Ovary (tissue), 9 donors: Measurements from ENCODE around the gene MAP4K4. TPM values are rescaled to one million over a fixed set of nuclear protein-coding genes. Genes with fewer than 3 reads are reported as not detected.
A peak's percentile ranks its signal among the peaks of the same experiment; 100 is the strongest.

ENCODE experiments used
- DNase-seq, 5 donors: peaks; one replicate each; pipeline ENCODE4 v3.0.0-alpha.2; 2019 to 2020
- H3K27ac ChIP-seq, 2 donors: fragments of 200-600 bp; one replicate each; pipeline versions ENCODE4 v1.5.1 to v1.8.0; 2019 to 2022
- H3K27me3 ChIP-seq: fragments of 200-600 bp; one replicate; pipeline ENCODE4 v1.8.0; 2022
- H3K36me3 ChIP-seq: fragments of 200-600 bp; sonication (generic); one replicate; pipeline ENCODE4 v1.5.1; 2019
- H3K4me1 ChIP-seq: one replicate; pipeline ENCODE4 v1.8.1; 2013; ENCODE audit warnings: mild to moderate bottlenecking, moderate library complexity; ENCODE audit not compliant: insufficient read depth
- H3K4me3 ChIP-seq: fragments of 200-600 bp; sonication (generic); one replicate; pipeline ENCODE4 v1.5.1; 2017
- H3K9me3 ChIP-seq, 2 donors: fragments of 200-600 bp in 1 of 2; sonication (generic) in 1 of 2; one replicate each; pipeline versions ENCODE4 v1.5.1 to v1.8.1; 2013 to 2019; ENCODE audit warnings: mild to moderate bottlenecking in 1 of 2, moderate library complexity in 1 of 2
- EP300 ChIP-seq: sonication (generic); formaldehyde crosslinking; IDR thresholded peaks from one replicate; pipeline ENCODE4 v1.6.1; 2017; ENCODE audit warnings: antibody characterized with exemption
- POLR2A ChIP-seq: fragments of 450-650 bp; IDR thresholded peaks from one replicate; pipeline ENCODE4 v1.6.1; 2017; ENCODE audit warnings: antibody characterized with exemption, mild to moderate bottlenecking, moderate library complexity
- WGBS, 3 donors: extraction: QIAGEN DNeasy Blood & Tissue Kit in 1 of 3; methylation state at CpG; one replicate each; pipeline versions ENCODE4 v1.1.5 to v1.1.7; 2013 to 2017; 5-methylcytosine and 5-hydroxymethylcytosine counted together
- intact Hi-C, 4 donors: fragments of 100-400 bp; cut with DNase I; formaldehyde crosslinking; loops; one replicate each; pipeline versions ENCODE4 v1.11.0 to v1.15.1; 2022 to 2023
- polyA plus RNA-seq, 2 donors: library from polyadenylated mRNA; stranded (reverse); fragments of 200-250 nt in 1 of 2; fragments of 350-450 nt in 1 of 2; fragmentation: Illumina TruSeq in 1 of 2; extraction: RNeasy Lipid Tissue Mini Kit (QIAGEN cat#74804) in 1 of 2; gene quantifications; one replicate each; pipeline ENCODE4 v1.2.3, GENCODE V29; 2013 to 2014
- total RNA-seq, 7 donors: library from RNA; depleted of rRNA in 2 of 7; stranded (reverse); fragments of >200 nt in 2 of 7; fragmentation: NEBNext Ultra II Directional in 3 of 7; extraction: Animal tissue kit (Norgen Biotek cat#: 25700) in 3 of 7; gene quantifications; one replicate each; pipeline versions ENCODE4 v1.1.0 to v1.2.4, GENCODE V29; 2016 to 2023
- TF ChIP-seq, protein P1 (sequence below), 3 donors: fragments of 450-650 bp in 2 of 3; fragments of 200-600 bp in 1 of 3; IDR thresholded peaks; one replicate each; pipeline versions ENCODE4 v1.5.1 to v1.8.0; 2016 to 2022; ENCODE audit warnings: antibody characterized with exemption in 3 of 3, mild to moderate bottlenecking in 1 of 3
- donor health status: DM: no; HTN: no; CAD: no; lungs with moderate emphysema.
- donor health status: DM: no; HTN: no; CAD: no.
- donor health status: Bipolar disorder and iron deficiency.
- donor health status: DM: yes; HTN: yes; CAD: no.
- donor health status: DM: no; HTN: no; CAD: no.
- donor health status: DM: yes; HTN: yes; CAD: no.

Gene MAP4K4
- total and polyA plus RNA-seq, 9 donors = 23.9 to 60.9 (median 49.7) TPM

DNA sequence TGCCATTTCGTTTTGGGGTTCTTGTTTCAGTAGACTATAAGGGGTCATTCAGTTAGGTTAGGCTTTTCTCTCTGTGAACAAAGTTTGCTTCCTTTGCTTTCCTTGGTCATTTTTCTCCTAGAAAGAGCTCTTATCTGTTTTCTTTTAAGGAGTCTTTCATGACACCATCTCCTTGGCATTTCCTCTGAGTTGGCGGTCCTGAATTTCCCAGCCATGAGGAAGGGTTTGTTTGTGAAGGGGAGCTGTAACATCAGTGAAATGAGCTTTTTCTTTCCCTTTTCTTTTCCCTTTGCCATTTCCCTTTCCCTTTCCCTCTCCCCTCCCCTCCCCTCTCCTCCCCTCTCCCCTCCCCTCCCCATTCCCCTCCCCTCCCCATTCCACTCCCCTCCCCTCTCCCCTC lies 61.7 kb downstream of the MAP4K4 start:
- Histone ChIP-seq H3K9me3 (no peaks in the 10 kb centered on the region), H3K27ac (no peak overlapping the region), H3K27me3 (no peaks in the 10 kb centered on the region), H3K4me1 (peaks cover 18% of the 10 kb centered on the region), H3K36me3 (no peaks in the 10 kb centered on the region), H3K4me3 (no peak overlapping the region)
- TF ChIP-seq, protein P1, sequence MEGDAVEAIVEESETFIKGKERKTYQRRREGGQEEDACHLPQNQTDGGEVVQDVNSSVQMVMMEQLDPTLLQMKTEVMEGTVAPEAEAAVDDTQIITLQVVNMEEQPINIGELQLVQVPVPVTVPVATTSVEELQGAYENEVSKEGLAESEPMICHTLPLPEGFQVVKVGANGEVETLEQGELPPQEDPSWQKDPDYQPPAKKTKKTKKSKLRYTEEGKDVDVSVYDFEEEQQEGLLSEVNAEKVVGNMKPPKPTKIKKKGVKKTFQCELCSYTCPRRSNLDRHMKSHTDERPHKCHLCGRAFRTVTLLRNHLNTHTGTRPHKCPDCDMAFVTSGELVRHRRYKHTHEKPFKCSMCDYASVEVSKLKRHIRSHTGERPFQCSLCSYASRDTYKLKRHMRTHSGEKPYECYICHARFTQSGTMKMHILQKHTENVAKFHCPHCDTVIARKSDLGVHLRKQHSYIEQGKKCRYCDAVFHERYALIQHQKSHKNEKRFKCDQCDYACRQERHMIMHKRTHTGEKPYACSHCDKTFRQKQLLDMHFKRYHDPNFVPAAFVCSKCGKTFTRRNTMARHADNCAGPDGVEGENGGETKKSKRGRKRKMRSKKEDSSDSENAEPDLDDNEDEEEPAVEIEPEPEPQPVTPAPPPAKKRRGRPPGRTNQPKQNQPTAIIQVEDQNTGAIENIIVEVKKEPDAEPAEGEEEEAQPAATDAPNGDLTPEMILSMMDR (IDR thresholded peaks at IDR 0.05) = no peak
- TF ChIP-seq EP300 = no peak
- no peak for TF ChIP-seq POLR2A
- DNase-seq = peak in 1 of 5 donors; percentile 46
- WGBS, 3 donors = 10 to 18% (median 11%) methylated on average over 2 of the region's 2 CpGs
- intact Hi-C loops = loop anchor here in 1 of 4 donors (5.0 kb wide), 1 partner anchor 247 kb away; no protein-coding TSS in a partner anchor

DNA sequence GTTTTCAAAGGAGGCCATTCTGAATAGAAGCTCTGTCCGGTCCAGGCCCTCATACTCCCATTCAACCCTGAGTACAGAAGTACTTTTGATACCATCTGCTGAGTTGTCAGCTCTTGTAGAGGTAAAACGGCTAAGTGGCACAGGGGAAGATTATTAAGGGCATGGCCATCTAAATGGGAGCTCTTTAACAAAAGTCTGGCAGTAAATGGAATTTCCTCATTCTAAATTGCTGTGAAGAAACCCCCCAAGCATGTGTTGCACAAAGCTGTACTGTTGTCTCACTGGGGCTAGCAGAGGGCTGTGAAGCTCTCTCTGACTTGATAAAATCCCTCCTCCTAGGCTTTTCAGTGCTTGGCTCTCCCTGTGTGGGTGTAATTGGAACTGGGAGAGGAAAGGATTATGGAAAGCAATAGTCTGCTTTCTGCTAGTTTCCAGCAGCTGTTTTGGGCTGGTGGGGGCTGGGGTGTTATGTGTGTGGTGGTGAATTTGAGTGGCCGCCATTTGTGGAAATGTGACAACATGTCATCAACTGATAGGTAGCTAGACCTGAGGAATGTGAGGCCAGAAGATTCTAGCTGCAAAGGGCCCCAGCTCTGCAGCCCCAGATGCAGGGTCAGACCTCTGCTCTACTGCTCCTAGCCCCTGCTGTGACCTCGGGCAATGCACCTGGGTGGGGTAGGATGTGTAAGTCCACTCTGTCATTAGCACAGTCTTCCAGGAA lies 65.1 kb downstream of the MAP4K4 start:
- WGBS, 3 donors = 63 to 70% (median 68%) methylated on average over 4 of the region's 4 CpGs
- H3K27me3 ChIP-seq = no peaks in the 10 kb centered on the region
- H3K36me3 ChIP-seq = no peaks in the 10 kb centered on the region
- intact Hi-C loops = no loop called here
- no peak for DNase-seq
- H3K27ac ChIP-seq = no peak overlapping the region
- TF ChIP-seq POLR2A = no peak
- peaks cover 20% of the 10 kb centered on the region for H3K4me1 ChIP-seq
- H3K4me3 ChIP-seq = no peak overlapping the region
- no peaks in the 10 kb centered on the region for H3K9me3 ChIP-seq

DNA sequence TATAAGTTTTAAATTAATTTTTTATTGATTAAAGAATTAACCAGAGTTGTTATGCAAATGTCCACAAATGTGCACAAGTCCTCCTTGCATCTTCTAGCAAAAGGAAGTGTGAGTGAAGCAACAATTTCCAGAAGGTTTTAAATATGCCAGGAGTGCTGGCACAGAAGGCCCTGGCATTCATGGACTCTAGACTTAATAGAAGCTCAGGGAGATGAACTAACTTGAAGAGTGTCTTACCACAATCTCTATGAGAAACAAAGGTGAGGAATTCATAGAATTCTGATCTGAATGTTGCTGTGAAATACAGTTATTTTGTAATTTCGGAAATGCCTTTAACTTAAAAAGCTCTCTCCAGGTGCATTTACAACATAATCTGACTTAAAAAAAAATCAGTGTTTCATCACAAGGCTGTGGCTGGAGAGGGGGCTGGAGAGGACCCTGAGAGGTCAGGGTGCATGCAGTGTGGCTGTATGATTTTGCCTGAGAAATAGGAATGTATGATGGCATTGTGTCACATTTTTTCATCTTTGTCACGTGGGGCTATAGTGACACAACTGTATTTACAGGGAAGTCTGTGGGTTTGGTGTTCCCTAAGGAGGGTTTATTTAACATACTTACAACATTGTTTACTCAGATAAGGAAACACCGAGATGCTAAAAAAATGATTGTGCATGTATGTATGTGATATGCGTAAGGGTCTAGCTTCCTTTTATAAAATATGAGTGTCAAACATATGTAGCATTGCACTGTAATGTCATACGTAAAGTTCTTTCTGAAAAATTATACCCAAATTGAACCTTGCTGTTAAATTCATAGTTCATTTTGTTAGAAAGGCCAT lies 66.2 kb downstream of the MAP4K4 start:
- TF ChIP-seq POLR2A = no peak
- no peak for TF ChIP-seq EP300
- TF ChIP-seq, protein P1 (IDR thresholded peaks at IDR 0.05) = no peak
- DNase-seq = no peak
- intact Hi-C loops = no loop called here

DNA sequence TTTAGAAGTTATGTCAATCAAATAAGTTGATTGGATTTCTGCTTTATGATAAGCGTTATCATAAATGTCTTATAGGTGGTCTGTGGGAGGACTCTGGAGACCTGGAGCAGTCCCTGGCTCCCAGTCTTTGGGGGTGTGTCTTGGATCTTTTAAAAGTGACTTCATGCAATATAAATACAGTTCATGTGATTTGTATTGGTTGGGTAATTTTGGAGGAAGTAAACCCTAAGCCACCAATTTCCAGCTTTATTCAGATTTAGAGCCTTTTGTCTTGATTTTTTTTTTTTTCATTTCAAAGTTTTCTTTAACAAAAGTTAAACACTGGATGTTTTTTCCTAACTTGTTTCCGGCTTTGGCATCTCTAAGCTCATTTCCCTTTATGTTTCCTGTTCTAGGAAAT lies 68.8 kb downstream of the MAP4K4 start:
- H3K9me3 ChIP-seq = no peaks in the 10 kb centered on the region
- H3K4me1 ChIP-seq = peaks cover 25% of the 10 kb centered on the region
- peak overlapping the region in 1 of 2 donors; percentile 53 for H3K27ac ChIP-seq
- no peak for DNase-seq
- H3K4me3 ChIP-seq = no peak overlapping the region
- WGBS, 3 donors = 27 to 50% (median 34%) methylated on average over 2 of the region's 2 CpGs
- intact Hi-C loops = no loop called here
- TF ChIP-seq EP300 = no peak
- H3K27me3 ChIP-seq = no peaks in the 10 kb centered on the region
- no peaks in the 10 kb centered on the region for H3K36me3 ChIP-seq

More for the DNA sequence above, 66.2 kb downstream of the MAP4K4 start:
- no peaks in the 10 kb centered on the region for H3K27me3 ChIP-seq
- no peak overlapping the region for H3K27ac ChIP-seq
- H3K9me3 ChIP-seq = no peaks in the 10 kb centered on the region
- H3K36me3 ChIP-seq = no peaks in the 10 kb centered on the region
- peaks cover 20% of the 10 kb centered on the region for H3K4me1 ChIP-seq
- no peak overlapping the region for H3K4me3 ChIP-seq
- WGBS, 3 donors = 62 to 68% (median 68%) methylated on average over 5 of the region's 5 CpGs

DNA sequence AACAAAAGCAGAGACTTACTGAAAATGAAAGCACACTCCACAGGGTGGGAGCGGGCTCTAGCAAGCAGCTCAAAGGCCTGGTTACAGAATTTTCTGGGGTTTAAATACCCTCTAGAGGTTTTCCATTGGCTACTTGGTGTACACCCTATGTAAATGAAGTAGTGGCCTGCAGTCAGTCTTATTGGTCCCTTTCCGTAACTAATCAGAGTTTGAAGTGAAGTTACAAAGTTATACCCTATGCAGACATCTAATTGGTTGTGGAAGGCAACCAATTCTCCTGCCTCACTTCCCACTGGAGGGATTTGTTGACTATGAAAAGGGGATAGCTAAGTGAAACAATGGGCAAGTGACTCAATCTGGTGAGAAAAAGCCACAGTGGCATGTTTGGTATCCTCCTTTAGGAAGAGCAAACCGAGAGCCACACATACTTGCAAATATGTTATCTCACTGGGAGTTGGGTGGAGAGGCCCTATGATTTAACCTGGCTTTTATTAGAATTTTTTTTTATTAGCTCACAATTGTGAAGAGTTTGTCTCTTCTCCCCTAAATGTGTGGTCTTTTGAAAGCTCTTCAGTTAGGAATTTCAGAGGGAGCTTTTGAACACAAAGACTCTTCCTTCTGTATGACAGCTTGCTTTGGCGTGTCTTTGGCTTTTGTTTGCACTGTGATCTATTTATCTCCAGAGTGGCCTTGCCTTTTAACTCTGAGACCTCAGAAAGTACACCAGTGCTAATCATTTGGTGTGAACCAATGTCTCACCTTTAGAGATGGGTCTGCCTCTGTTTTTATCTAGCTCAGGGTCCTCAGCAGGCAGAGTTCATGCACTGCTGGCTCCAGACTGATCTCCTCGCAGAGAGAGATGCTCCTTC lies 69.6 kb downstream of the MAP4K4 start:
- Histone ChIP-seq H3K4me3 (no peak overlapping the region), H3K4me1 (peaks cover 25% of the 10 kb centered on the region), H3K27me3 (no peaks in the 10 kb centered on the region), H3K9me3 (no peaks in the 10 kb centered on the region), H3K27ac (peak overlapping the region in 1 of 2 donors; percentile 53), H3K36me3 (no peaks in the 10 kb centered on the region)
- WGBS, 3 donors = 39 to 51% (median 44%) methylated on average over 5 of the region's 5 CpGs
- no peak for TF ChIP-seq POLR2A
- no peak for TF ChIP-seq EP300
- TF ChIP-seq, protein P1 (IDR thresholded peaks at IDR 0.05) = no peak
- intact Hi-C loops = no loop called here
- peak in 1 of 5 donors; percentile 29 for DNase-seq
